Ovary (tissue), 9 donors: Measurements from ENCODE around the gene SCN2B. TPM values are rescaled to one million over a fixed set of nuclear protein-coding genes. Genes with fewer than 3 reads are reported as not detected.

Experiments used
- DNase-seq, 5 donors: peaks; one replicate each; pipeline ENCODE4 v3.0.0-alpha.2; 2019 to 2020
- H3K27ac ChIP-seq, 2 donors: fragments of 200-600 bp; one replicate each; pipeline versions ENCODE4 v1.5.1 to v1.8.0; 2019 to 2022
- H3K27me3 ChIP-seq: fragments of 200-600 bp; one replicate; pipeline ENCODE4 v1.8.0; 2022
- H3K36me3 ChIP-seq: fragments of 200-600 bp; sonication (generic); one replicate; pipeline ENCODE4 v1.5.1; 2019
- H3K4me1 ChIP-seq: one replicate; pipeline ENCODE4 v1.8.1; 2013; ENCODE audit warnings: mild to moderate bottlenecking, moderate library complexity; ENCODE audit not compliant: insufficient read depth
- H3K4me3 ChIP-seq: fragments of 200-600 bp; sonication (generic); one replicate; pipeline ENCODE4 v1.5.1; 2017
- H3K9me3 ChIP-seq, 2 donors: fragments of 200-600 bp in 1 of 2; sonication (generic) in 1 of 2; one replicate each; pipeline versions ENCODE4 v1.5.1 to v1.8.1; 2013 to 2019; ENCODE audit warnings: mild to moderate bottlenecking in 1 of 2, moderate library complexity in 1 of 2
- CTCF ChIP-seq, 3 donors: fragments of 450-650 bp in 2 of 3; fragments of 200-600 bp in 1 of 3; IDR thresholded peaks; one replicate each; pipeline versions ENCODE4 v1.5.1 to v1.8.0; 2016 to 2022; ENCODE audit warnings: antibody characterized with exemption in 3 of 3, mild to moderate bottlenecking in 1 of 3
- EP300 ChIP-seq: sonication (generic); formaldehyde crosslinking; IDR thresholded peaks from one replicate; pipeline ENCODE4 v1.6.1; 2017; ENCODE audit warnings: antibody characterized with exemption
- POLR2A ChIP-seq: fragments of 450-650 bp; IDR thresholded peaks from one replicate; pipeline ENCODE4 v1.6.1; 2017; ENCODE audit warnings: antibody characterized with exemption, mild to moderate bottlenecking, moderate library complexity
- WGBS, 3 donors: extraction: QIAGEN DNeasy Blood & Tissue Kit in 1 of 3; methylation state at CpG; one replicate each; pipeline versions ENCODE4 v1.1.5 to v1.1.7; 2013 to 2017; 5-methylcytosine and 5-hydroxymethylcytosine counted together
- intact Hi-C, 4 donors: fragments of 100-400 bp; cut with DNase I; formaldehyde crosslinking; loops; one replicate each; pipeline versions ENCODE4 v1.11.0 to v1.15.1; 2022 to 2023
- polyA plus RNA-seq, 2 donors: library from polyadenylated mRNA; stranded (reverse); fragments of 200-250 nt in 1 of 2; fragments of 350-450 nt in 1 of 2; fragmentation: Illumina TruSeq in 1 of 2; extraction: RNeasy Lipid Tissue Mini Kit (QIAGEN cat#74804) in 1 of 2; gene quantifications; one replicate each; pipeline ENCODE4 v1.2.3, GENCODE V29; 2013 to 2014
- total RNA-seq, 7 donors: library from RNA; depleted of rRNA in 2 of 7; stranded (reverse); fragments of >200 nt in 2 of 7; fragmentation: NEBNext Ultra II Directional in 3 of 7; extraction: Animal tissue kit (Norgen Biotek cat#: 25700) in 3 of 7; gene quantifications; one replicate each; pipeline versions ENCODE4 v1.1.0 to v1.2.4, GENCODE V29; 2016 to 2023
- donor health status: DM: no; HTN: no; CAD: no; lungs with moderate emphysema.
- donor health status: DM: no; HTN: no; CAD: no.
- donor health status: Bipolar disorder and iron deficiency.
- donor health status: DM: yes; HTN: yes; CAD: no.
- donor health status: DM: no; HTN: no; CAD: no.
- donor health status: DM: yes; HTN: yes; CAD: no.

Gene SCN2B
- total and polyA plus RNA-seq, 9 donors = 0.11 to 2.1 (median 0.38) TPM

GRCh38 chr11:118168316-118168715 is 8.1 kb downstream of the SCN2B start:
- intact Hi-C loops = no loop called here
- no peak overlapping the region for H3K27ac ChIP-seq
- H3K4me1 ChIP-seq = no peaks in the 10 kb centered on the region
- H3K36me3 ChIP-seq = no peaks in the 10 kb centered on the region
- DNase-seq = no peak
- TF ChIP-seq POLR2A = no peak
- no peak for TF ChIP-seq CTCF (IDR thresholded peaks at IDR 0.05)
- no peak for TF ChIP-seq EP300
- H3K4me3 ChIP-seq = no peak overlapping the region
- H3K27me3 ChIP-seq = no peaks in the 10 kb centered on the region
- no peaks in the 10 kb centered on the region for H3K9me3 ChIP-seq
- 90 to 94% (median 92%) methylated on average over 8 of the region's 8 CpGs for WGBS, 3 donors

DNA sequence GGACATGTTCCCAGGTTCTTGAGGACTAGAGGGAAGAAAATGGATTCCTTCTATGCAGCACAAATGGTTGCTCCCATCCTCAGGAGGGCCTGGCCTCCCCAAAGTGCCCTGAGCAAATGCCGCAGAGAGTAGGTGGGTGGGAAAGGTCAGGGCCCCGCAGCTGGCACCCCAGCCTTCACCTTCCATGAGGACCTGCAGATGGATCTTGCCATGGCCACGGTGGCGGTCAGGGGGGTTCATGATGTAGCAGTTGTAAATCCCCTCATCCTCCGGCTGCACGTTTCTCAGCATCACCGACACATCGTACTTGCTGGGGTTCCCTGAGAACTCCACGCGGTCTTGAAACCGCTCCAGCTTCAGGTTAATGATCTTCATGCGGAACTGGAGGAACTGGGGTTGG is 8.5 kb downstream of the SCN2B start:
- H3K4me3 ChIP-seq = no peak overlapping the region
- no peaks in the 10 kb centered on the region for H3K36me3 ChIP-seq
- H3K27ac ChIP-seq = no peak overlapping the region
- 89 to 90% (median 89%) methylated on average over 12 of the region's 12 CpGs for WGBS, 3 donors
- no peaks in the 10 kb centered on the region for H3K27me3 ChIP-seq
- no peaks in the 10 kb centered on the region for H3K4me1 ChIP-seq
- no peak for DNase-seq
- H3K9me3 ChIP-seq = no peaks in the 10 kb centered on the region
- intact Hi-C loops = no loop called here
- TF ChIP-seq POLR2A = no peak
- TF ChIP-seq CTCF (IDR thresholded peaks at IDR 0.05) = no peak
- no peak for TF ChIP-seq EP300

DNA sequence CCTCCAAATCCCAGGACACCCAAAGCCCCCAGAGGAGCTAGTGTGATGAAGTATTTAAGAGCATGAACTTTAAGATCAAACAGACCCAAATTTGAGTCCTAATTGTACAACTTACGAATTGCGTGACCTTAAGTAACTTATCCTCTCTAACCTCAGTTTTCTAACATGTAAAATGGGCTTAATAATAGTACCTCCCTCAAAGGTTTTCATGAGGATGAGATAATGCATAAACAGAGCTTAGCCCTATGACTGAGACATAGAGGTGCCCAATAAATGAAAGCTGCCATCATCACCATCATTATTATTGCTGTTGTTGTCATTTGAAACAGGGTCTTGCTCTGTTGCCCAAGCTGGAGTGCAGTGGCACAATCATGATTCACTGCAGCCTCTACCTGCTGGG is 9.2 kb downstream of the SCN2B start:
- no peaks in the 10 kb centered on the region for H3K4me1 ChIP-seq
- intact Hi-C loops = no loop called here
- H3K9me3 ChIP-seq = no peaks in the 10 kb centered on the region
- H3K4me3 ChIP-seq = no peak overlapping the region
- no peaks in the 10 kb centered on the region for H3K27me3 ChIP-seq
- 93 to 95% (median 94%) methylated on average over 2 of the region's 2 CpGs for WGBS, 3 donors
- H3K27ac ChIP-seq = no peak overlapping the region
- no peaks in the 10 kb centered on the region for H3K36me3 ChIP-seq
- no peak for DNase-seq
- TF ChIP-seq POLR2A (no peak), CTCF (IDR thresholded peaks at IDR 0.05) (no peak), EP300 (no peak)

- DNase-seq = no peak
- Histone ChIP-seq H3K4me1 (no peaks in the 10 kb centered on the region), H3K4me3 (no peak overlapping the region), H3K9me3 (no peaks in the 10 kb centered on the region), H3K27ac (no peak overlapping the region), H3K36me3 (no peaks in the 10 kb centered on the region), H3K27me3 (no peaks in the 10 kb centered on the region)
- TF ChIP-seq CTCF (IDR thresholded peaks at IDR 0.05) (no peak), EP300 (no peak), POLR2A (no peak)
- intact Hi-C loops = no loop called here
- WGBS, 3 donors = 86 to 87% (median 86%) methylated on average over 15 to 17 of the region's 17 CpGs
These were observed 9.8 kb downstream of the SCN2B start for GRCh38 chr11:118166641-118167040.

- no peaks in the 10 kb centered on the region for H3K36me3 ChIP-seq
- DNase-seq = no peak
- 56 to 76% (median 64%) methylated on average over 2 of the region's 2 CpGs for WGBS, 3 donors
- no peaks in the 10 kb centered on the region for H3K4me1 ChIP-seq
- intact Hi-C loops = no loop called here
- no peaks in the 10 kb centered on the region for H3K9me3 ChIP-seq
- no peaks in the 10 kb centered on the region for H3K27me3 ChIP-seq
- H3K27ac ChIP-seq = no peak overlapping the region
- no peak overlapping the region for H3K4me3 ChIP-seq
- TF ChIP-seq CTCF (IDR thresholded peaks at IDR 0.05) (no peak), POLR2A (no peak), EP300 (no peak)
These were observed 11.6 kb downstream of the SCN2B start for GRCh38 chr11:118164885-118165284.
